Measurements from ENCODE around the gene FCHO2.

The FCHO2 gene

DNA sequence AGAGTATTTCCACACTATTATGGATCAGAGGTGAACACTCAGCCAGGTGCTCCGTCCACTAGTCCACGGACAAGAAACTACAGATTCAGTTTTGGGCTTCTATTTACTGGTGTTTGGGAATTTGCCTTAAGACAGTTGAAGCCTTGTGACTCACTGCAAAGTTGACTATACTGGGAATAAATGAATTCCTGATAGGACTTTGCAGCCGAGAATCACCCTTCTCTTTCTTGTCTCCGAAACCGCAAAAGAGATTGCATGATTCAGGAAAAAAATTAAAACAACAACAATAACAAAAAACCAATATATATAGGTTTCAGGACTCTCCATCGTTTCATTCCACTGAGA lies 165.2 kb downstream of the FCHO2 start:
- TF ChIP-seq TAF1 (IDR thresholded peaks at IDR 0.05; ENCODE audit: low read depth) (no peak), EGR1 (IDR thresholded peaks at IDR 0.05) (no peak), TCF12 (IDR thresholded peaks at IDR 0.05; ENCODE audit: low read depth) (no peak), CREB1 (IDR thresholded peaks at IDR 0.05; ENCODE audit: low read depth) (no peak), YY1 (IDR thresholded peaks at IDR 0.05; ENCODE audit: low read depth) (no peak), EP300 (IDR thresholded peaks at IDR 0.05; ENCODE audit: borderline replicate concordance) (no peak), ZBTB7A (IDR thresholded peaks at IDR 0.05; ENCODE audit: low read depth) (no peak), CEBPB (IDR thresholded peaks at IDR 0.05) (no peak), FOXM1 (IDR thresholded peaks at IDR 0.05; ENCODE audit: borderline replicate concordance, low read depth) (no peak), NFIC (IDR thresholded peaks at IDR 0.05) (no peak), RAD21 (IDR thresholded peaks at IDR 0.05; ENCODE audit: low read depth) (no peak), TEAD4 (IDR thresholded peaks at IDR 0.05) (no peak)
- TF ChIP-seq, protein P1, sequence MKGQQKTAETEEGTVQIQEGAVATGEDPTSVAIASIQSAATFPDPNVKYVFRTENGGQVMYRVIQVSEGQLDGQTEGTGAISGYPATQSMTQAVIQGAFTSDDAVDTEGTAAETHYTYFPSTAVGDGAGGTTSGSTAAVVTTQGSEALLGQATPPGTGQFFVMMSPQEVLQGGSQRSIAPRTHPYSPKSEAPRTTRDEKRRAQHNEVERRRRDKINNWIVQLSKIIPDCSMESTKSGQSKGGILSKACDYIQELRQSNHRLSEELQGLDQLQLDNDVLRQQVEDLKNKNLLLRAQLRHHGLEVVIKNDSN (IDR thresholded peaks at IDR 0.05), result no peak
- TF ChIP-seq, protein P2, sequence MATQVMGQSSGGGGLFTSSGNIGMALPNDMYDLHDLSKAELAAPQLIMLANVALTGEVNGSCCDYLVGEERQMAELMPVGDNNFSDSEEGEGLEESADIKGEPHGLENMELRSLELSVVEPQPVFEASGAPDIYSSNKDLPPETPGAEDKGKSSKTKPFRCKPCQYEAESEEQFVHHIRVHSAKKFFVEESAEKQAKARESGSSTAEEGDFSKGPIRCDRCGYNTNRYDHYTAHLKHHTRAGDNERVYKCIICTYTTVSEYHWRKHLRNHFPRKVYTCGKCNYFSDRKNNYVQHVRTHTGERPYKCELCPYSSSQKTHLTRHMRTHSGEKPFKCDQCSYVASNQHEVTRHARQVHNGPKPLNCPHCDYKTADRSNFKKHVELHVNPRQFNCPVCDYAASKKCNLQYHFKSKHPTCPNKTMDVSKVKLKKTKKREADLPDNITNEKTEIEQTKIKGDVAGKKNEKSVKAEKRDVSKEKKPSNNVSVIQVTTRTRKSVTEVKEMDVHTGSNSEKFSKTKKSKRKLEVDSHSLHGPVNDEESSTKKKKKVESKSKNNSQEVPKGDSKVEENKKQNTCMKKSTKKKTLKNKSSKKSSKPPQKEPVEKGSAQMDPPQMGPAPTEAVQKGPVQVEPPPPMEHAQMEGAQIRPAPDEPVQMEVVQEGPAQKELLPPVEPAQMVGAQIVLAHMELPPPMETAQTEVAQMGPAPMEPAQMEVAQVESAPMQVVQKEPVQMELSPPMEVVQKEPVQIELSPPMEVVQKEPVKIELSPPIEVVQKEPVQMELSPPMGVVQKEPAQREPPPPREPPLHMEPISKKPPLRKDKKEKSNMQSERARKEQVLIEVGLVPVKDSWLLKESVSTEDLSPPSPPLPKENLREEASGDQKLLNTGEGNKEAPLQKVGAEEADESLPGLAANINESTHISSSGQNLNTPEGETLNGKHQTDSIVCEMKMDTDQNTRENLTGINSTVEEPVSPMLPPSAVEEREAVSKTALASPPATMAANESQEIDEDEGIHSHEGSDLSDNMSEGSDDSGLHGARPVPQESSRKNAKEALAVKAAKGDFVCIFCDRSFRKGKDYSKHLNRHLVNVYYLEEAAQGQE (IDR thresholded peaks at IDR 0.05; ENCODE audit: low read depth), result no peak
- TF ChIP-seq, protein P3, sequence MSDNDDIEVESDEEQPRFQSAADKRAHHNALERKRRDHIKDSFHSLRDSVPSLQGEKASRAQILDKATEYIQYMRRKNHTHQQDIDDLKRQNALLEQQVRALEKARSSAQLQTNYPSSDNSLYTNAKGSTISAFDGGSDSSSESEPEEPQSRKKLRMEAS (IDR thresholded peaks at IDR 0.05), result no peak

DNA sequence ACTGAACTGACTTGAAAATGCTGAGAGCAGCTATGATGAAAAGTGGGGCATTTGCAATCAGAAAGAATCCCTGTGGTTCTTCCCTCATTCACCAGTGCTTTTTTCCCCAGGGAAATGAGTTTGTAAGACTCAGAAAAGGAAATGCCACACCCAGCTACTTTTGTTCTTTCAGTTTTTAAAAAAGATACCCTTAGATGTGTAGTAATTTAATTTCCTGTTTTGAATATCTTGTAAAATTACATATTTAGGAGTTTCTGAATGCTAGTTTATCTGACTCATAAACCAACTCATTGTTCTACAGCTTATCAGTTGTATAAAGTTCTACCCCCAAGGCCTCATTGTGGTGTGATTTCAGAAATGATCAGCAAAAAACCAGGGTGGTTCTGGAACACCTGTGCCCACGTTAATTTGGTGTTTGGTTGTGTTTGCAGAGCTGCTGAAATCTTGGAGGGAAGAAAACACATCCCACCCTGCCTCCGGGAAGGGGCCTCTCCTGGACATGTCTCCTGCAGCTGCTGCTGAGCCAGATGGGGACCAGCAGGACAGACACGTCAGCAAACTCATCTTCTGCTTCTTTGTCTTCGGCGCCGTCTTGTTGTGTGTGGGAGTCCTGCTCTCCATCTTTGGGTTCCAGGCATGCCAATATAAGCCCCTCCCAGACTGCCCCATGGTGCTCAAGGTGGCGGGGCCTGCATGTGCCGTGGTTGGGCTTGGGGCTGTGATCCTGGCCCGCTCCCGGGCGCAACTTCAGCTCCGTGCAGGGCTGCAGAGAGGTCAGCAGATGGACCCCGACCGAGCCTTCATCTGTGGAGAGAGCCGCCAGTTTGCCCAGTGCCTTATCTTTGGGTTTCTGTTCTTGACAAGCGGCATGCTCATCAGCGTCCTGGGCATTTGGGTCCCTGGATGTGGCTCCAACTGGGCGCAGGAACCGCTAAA lies 167.3 kb downstream of the FCHO2 start:
- TF ChIP-seq, protein P1 (IDR thresholded peaks at IDR 0.05), result no peak
- TF ChIP-seq NFIC (IDR thresholded peaks at IDR 0.05) (no peak), TCF12 (IDR thresholded peaks at IDR 0.05; ENCODE audit: low read depth) (no peak)

DNA sequence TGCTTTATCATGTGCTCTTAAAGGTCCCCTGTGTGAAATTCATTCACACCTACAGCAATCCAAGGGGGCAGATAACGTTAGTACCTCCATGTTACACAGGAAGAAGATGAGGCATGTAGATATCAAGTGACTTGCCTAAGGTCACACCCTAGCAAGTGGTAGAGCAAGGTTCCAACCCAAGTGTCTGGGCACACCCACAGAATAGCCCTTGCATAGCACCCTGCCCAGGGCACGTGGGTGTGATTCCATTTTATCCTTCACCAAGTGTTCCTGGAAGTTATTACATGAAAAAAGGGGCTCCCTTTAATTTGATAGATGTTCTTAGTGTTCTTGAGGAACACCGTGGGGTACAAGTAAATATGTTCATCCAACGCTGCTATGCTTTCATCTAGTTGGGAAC lies 169.4 kb downstream of the FCHO2 start:
- TF ChIP-seq CEBPB (IDR thresholded peaks at IDR 0.05) (no peak), FOXM1 (IDR thresholded peaks at IDR 0.05; ENCODE audit: borderline replicate concordance, low read depth) (no peak), TCF12 (IDR thresholded peaks at IDR 0.05; ENCODE audit: low read depth) (no peak), YY1 (IDR thresholded peaks at IDR 0.05; ENCODE audit: low read depth) (no peak), RAD21 (IDR thresholded peaks at IDR 0.05; ENCODE audit: low read depth) (no peak), EP300 (IDR thresholded peaks at IDR 0.05; ENCODE audit: borderline replicate concordance) (no peak), TAF1 (IDR thresholded peaks at IDR 0.05; ENCODE audit: low read depth) (no peak), ZBTB7A (IDR thresholded peaks at IDR 0.05; ENCODE audit: low read depth) (no peak), CREB1 (IDR thresholded peaks at IDR 0.05; ENCODE audit: low read depth) (no peak), TEAD4 (IDR thresholded peaks at IDR 0.05) (no peak), EGR1 (IDR thresholded peaks at IDR 0.05) (no peak), NFIC (IDR thresholded peaks at IDR 0.05) (no peak)
- TF ChIP-seq, protein P3 (IDR thresholded peaks at IDR 0.05), result no peak
- TF ChIP-seq, protein P1 (IDR thresholded peaks at IDR 0.05), result no peak
- TF ChIP-seq, protein P2 (IDR thresholded peaks at IDR 0.05; ENCODE audit: low read depth), result no peak

DNA sequence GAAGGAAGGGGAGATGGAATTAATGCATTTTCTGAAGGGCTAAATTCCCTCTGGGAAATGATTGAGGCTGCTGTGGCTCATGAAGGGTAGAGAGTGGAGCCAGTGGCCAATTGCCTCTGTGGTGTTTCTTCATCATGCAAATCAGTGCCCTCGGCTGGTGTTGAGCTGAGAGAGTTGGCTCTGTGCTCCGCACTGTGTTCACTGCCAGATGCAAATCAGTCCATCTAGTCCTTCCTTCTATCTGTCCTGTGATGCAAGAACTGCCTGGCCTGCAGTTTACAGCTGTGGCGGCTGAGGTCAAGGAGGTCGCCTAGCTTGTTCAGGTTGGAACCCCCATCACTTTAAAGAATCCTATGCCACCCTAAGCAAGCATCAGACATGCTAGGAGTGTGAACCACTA lies 170.5 kb downstream of the FCHO2 start:
- TF ChIP-seq FOXM1 (IDR thresholded peaks at IDR 0.05; ENCODE audit: borderline replicate concordance, low read depth) (no peak), TCF12 (IDR thresholded peaks at IDR 0.05; ENCODE audit: low read depth) (no peak), EP300 (IDR thresholded peaks at IDR 0.05; ENCODE audit: borderline replicate concordance) (no peak), RAD21 (IDR thresholded peaks at IDR 0.05; ENCODE audit: low read depth) (no peak), EGR1 (IDR thresholded peaks at IDR 0.05) (no peak), NFIC (IDR thresholded peaks at IDR 0.05) (no peak), TEAD4 (IDR thresholded peaks at IDR 0.05) (no peak), CEBPB (IDR thresholded peaks at IDR 0.05) (no peak), CREB1 (IDR thresholded peaks at IDR 0.05; ENCODE audit: low read depth) (no peak), ZBTB7A (IDR thresholded peaks at IDR 0.05; ENCODE audit: low read depth) (no peak), TAF1 (IDR thresholded peaks at IDR 0.05; ENCODE audit: low read depth) (no peak), YY1 (IDR thresholded peaks at IDR 0.05; ENCODE audit: low read depth) (no peak)
- TF ChIP-seq, protein P1 (IDR thresholded peaks at IDR 0.05), result no peak
- TF ChIP-seq, protein P2 (IDR thresholded peaks at IDR 0.05; ENCODE audit: low read depth), result no peak
- TF ChIP-seq, protein P3 (IDR thresholded peaks at IDR 0.05), result no peak

Data from Ishikawa (cell line).